Adrenal gland (tissue), 5 donors: ENCODE results near the gene ATXN2L.

ENCODE experiments used
- CTCF ChIP-seq, 6 experiments: fragments of 450-650 bp in 4 of 6; fragments of 200-600 bp in 2 of 6; sonication (generic) in 1 of 6; IDR thresholded peaks; 1 replicate in 5 of 6; 2 replicates in 1 of 6; pipeline versions ENCODE4 v1.5.1 to v1.8.0; 2016 to 2021; ENCODE audit warnings: antibody characterized with exemption in 6 of 6, mild to moderate bottlenecking in 2 of 6, moderate library complexity in 1 of 6
- POLR2A ChIP-seq, 2 donors: fragments of 450-650 bp; IDR thresholded peaks; one replicate each; pipeline ENCODE4 v1.6.1; 2017; ENCODE audit warnings: antibody characterized with exemption in 2 of 2, mild to moderate bottlenecking in 2 of 2, moderate library complexity in 1 of 2
- donor health status: DM: no; HTN: no; CAD: no.

GRCh38 chr16:28858421-28858820 lies 35.6 kb downstream of the ATXN2L start:
- TF ChIP-seq CTCF (IDR thresholded peaks at IDR 0.05) = no peak
- TF ChIP-seq POLR2A (IDR thresholded peaks at IDR 0.05) = peak in 1 of 2 donors; percentile 29
